ENCODE results near the gene DHX9. TPM values are rescaled to one million over a fixed set of nuclear protein-coding genes. Genes with fewer than 3 reads are reported as not detected.

The DHX9 gene
- total RNA-seq, 4 donors from 2014 or later: 29.5 to 84.0 (median 65.8) TPM

- DNase-seq: no peak
- H3K4me3 ChIP-seq: no peak overlapping the region
- in situ Hi-C loops (cut with MboI; ENCODE audit: low pct_ligation_motif_present in 1 of 4, low pct_unique_long_range_greater_than_20kb in 1 of 4, low sequenced_read_pairs in 3 of 4) (no loop called here), intact Hi-C loops (cut with DNase I; ENCODE audit: low total_unique reads) (no loop called here)
- H3K36me3 ChIP-seq: no peaks in the 10 kb centered on the region
- TF ChIP-seq POLR2A (IDR thresholded peaks at IDR 0.05): no peak
- H3K27me3 ChIP-seq: no peaks in the 10 kb centered on the region
- H3K27ac ChIP-seq: no peak overlapping the region
- no peaks in the 10 kb centered on the region for H3K9me3 ChIP-seq
- 90 to 100% methylated on average over 2 of the region's 2 CpGs for WGBS, 2 donors (ENCODE audit: low coverage in 1 of 2)
- H3K4me1 ChIP-seq: no peaks in the 10 kb centered on the region
Observed at GRCh38 chr1:182905321-182905720, 66.2 kb downstream of the DHX9 start.

- no peaks in the 10 kb centered on the region for H3K36me3 ChIP-seq
- intact Hi-C loops (cut with DNase I; ENCODE audit: low total_unique reads) (no loop called here), in situ Hi-C loops (cut with MboI; ENCODE audit: low pct_ligation_motif_present in 1 of 4, low pct_unique_long_range_greater_than_20kb in 1 of 4, low sequenced_read_pairs in 3 of 4) (no loop called here)
- DNase-seq: no peak
- no peaks in the 10 kb centered on the region for H3K4me1 ChIP-seq
- H3K27ac ChIP-seq: no peak overlapping the region
- 66 to 67% methylated on average over 4 of the region's 4 CpGs for WGBS, 2 donors (ENCODE audit: low coverage in 1 of 2)
- H3K4me3 ChIP-seq: no peak overlapping the region
- peaks cover 0 to 8% of the 10 kb centered on the region in 2 donors for H3K9me3 ChIP-seq
- TF ChIP-seq POLR2AphosphoS5 (IDR thresholded peaks at IDR 0.05) (no peak), CTCF (IDR thresholded peaks at IDR 0.05) (no peak), EP300 (IDR thresholded peaks at IDR 0.05; ENCODE audit: low read depth) (no peak), POLR2A (IDR thresholded peaks at IDR 0.05) (no peak)
- no peaks in the 10 kb centered on the region for H3K27me3 ChIP-seq
Observed at GRCh38 chr1:182909578-182909977, 70.4 kb downstream of the DHX9 start.

GRCh38 chr1:182910143-182910542 is 71.0 kb downstream of the DHX9 start:
- intact Hi-C loops (cut with DNase I; ENCODE audit: low total_unique reads) (no loop called here), in situ Hi-C loops (cut with MboI; ENCODE audit: low pct_ligation_motif_present in 1 of 4, low pct_unique_long_range_greater_than_20kb in 1 of 4, low sequenced_read_pairs in 3 of 4) (no loop called here)
- 100% methylated on average over 1 of the region's 1 CpG for WGBS, 2 donors (ENCODE audit: low coverage in 1 of 2)
- no peak for DNase-seq
- Histone ChIP-seq H3K4me3 (no peak overlapping the region), H3K27ac (no peak overlapping the region), H3K4me1 (no peaks in the 10 kb centered on the region), H3K27me3 (no peaks in the 10 kb centered on the region), H3K36me3 (no peaks in the 10 kb centered on the region), H3K9me3 (peaks cover 0 to 8% of the 10 kb centered on the region in 2 donors)
- no peak for TF ChIP-seq POLR2AphosphoS5 (IDR thresholded peaks at IDR 0.05)
- no peak for TF ChIP-seq CTCF (IDR thresholded peaks at IDR 0.05)
- TF ChIP-seq POLR2A (IDR thresholded peaks at IDR 0.05): no peak
- no peak for TF ChIP-seq EP300 (IDR thresholded peaks at IDR 0.05; ENCODE audit: low read depth)

- no peaks in the 10 kb centered on the region for H3K4me1 ChIP-seq
- H3K9me3 ChIP-seq: peaks cover 0 to 8% of the 10 kb centered on the region in 2 donors
- H3K27ac ChIP-seq: no peak overlapping the region
- no peak overlapping the region for H3K4me3 ChIP-seq
- TF ChIP-seq POLR2AphosphoS5 (IDR thresholded peaks at IDR 0.05): no peak
- TF ChIP-seq POLR2A (IDR thresholded peaks at IDR 0.05): no peak
- TF ChIP-seq EP300 (IDR thresholded peaks at IDR 0.05; ENCODE audit: low read depth): no peak
- no peak for TF ChIP-seq CTCF (IDR thresholded peaks at IDR 0.05)
- no peak for DNase-seq
- in situ Hi-C loops (cut with MboI; ENCODE audit: low pct_ligation_motif_present in 1 of 4, low pct_unique_long_range_greater_than_20kb in 1 of 4, low sequenced_read_pairs in 3 of 4): no loop called here
- no peaks in the 10 kb centered on the region for H3K36me3 ChIP-seq
- 96 to 100% methylated on average over 3 of the region's 3 CpGs for WGBS, 2 donors (ENCODE audit: low coverage in 1 of 2)
- no peaks in the 10 kb centered on the region for H3K27me3 ChIP-seq
- intact Hi-C loops (cut with DNase I; ENCODE audit: low total_unique reads): no loop called here
Observed at GRCh38 chr1:182913401-182913800, 74.3 kb downstream of the DHX9 start.

- TF ChIP-seq EP300 (IDR thresholded peaks at IDR 0.05; ENCODE audit: low read depth): no peak
- TF ChIP-seq POLR2A (IDR thresholded peaks at IDR 0.05): no peak
- no peak for TF ChIP-seq CTCF (IDR thresholded peaks at IDR 0.05)
- no peak for TF ChIP-seq POLR2AphosphoS5 (IDR thresholded peaks at IDR 0.05)
- Histone ChIP-seq H3K27ac (no peak overlapping the region), H3K9me3 (peaks cover 0 to 8% of the 10 kb centered on the region in 2 donors), H3K4me1 (no peaks in the 10 kb centered on the region), H3K36me3 (no peaks in the 10 kb centered on the region), H3K27me3 (no peaks in the 10 kb centered on the region), H3K4me3 (no peak overlapping the region)
- WGBS, 2 donors (ENCODE audit: low coverage in 1 of 2): 36 to 63% methylated on average over 3 of the region's 3 CpGs
- intact Hi-C loops (cut with DNase I; ENCODE audit: low total_unique reads) (no loop called here), in situ Hi-C loops (cut with MboI; ENCODE audit: low pct_ligation_motif_present in 1 of 4, low pct_unique_long_range_greater_than_20kb in 1 of 4, low sequenced_read_pairs in 3 of 4) (no loop called here)
- no peak for DNase-seq
Observed at GRCh38 chr1:182917378-182917777, 78.2 kb downstream of the DHX9 start.
